Endothelial cell of umbilical vein (primary cell): ENCODE results near the gene ANP32E. TPM values are rescaled to one million over a fixed set of nuclear protein-coding genes. Genes with fewer than 3 reads are reported as not detected.

Experiments used
- BruUV-seq: library from RNA; stranded (reverse); fragments of 400-500 nt; replicated peaks from 2 replicates; lab custom pipeline; 2021; lab: Mats Ljungman, UMichigan
- CTCF ChIA-PET: fragments of 300-600, 350-600 bp; sonication (Branson Sonifier 250); formaldehyde crosslinking; loops from one replicate; lab custom pipeline; 2021; ENCODE audit warnings: antibody characterized with exemption, inconsistent platforms; lab: Charles Lee
- POLR2A ChIA-PET: fragments of 300-600, 350-600 bp; sonication (Branson Sonifier 250); formaldehyde crosslinking; loops from one replicate; lab custom pipeline; 2021; ENCODE audit warnings: antibody characterized with exemption, inconsistent platforms; lab: Charles Lee
- DNase-seq: peaks from one replicate; pipeline ENCODE4 v3.0.0-alpha.2; 2011; ENCODE audit warnings: low read depth, low spot score
- FAIRE-seq: peaks from 2 replicates; lab custom pipeline; 2011; peaks lifted over from hg19 to GRCh38; lab: Jason Lieb, UNC
- H2AFZ ChIP-seq: 2 replicates; pipeline ENCODE4 v1.6.0; 2012; ENCODE audit warnings: low read depth, low read length, control low read depth, inconsistent platforms
- H3K27ac ChIP-seq: 2 replicates; pipeline ENCODE4 v1.5.1; 2011; ENCODE audit warnings: low read depth, mild to moderate bottlenecking, control low read depth, low read length, moderate library complexity; ENCODE audit not compliant: insufficient read depth
- H3K27me3 ChIP-seq, 2 experiments: 2 replicates each; pipeline versions ENCODE4 v1.6.0 to v1.6.1; 2011; ENCODE audit warnings: low read length in 2 of 2, mixed read lengths in 1 of 2; ENCODE audit not compliant: control insufficient read depth in 2 of 2, insufficient read depth in 2 of 2
- H3K36me3 ChIP-seq, 2 experiments: 2 replicates in 1 of 2; 3 replicates in 1 of 2; pipeline ENCODE4 v1.5.1; 2011; ENCODE audit warnings: low read length in 2 of 2, mild to moderate bottlenecking in 1 of 2, moderate library complexity in 1 of 2; ENCODE audit not compliant: control insufficient read depth in 2 of 2, insufficient read depth in 2 of 2; ENCODE audit errors: extremely low read depth in 1 of 2
- H3K4me1 ChIP-seq: 3 replicates; pipeline ENCODE4 v1.5.1; 2011; ENCODE audit warnings: mild to moderate bottlenecking, low read length; ENCODE audit not compliant: control insufficient read depth, insufficient read depth; ENCODE audit errors: extremely low read depth
- H3K4me2 ChIP-seq: 2 replicates; pipeline ENCODE4 v1.6.1; 2011; ENCODE audit warnings: low read length, control low read depth, mixed read lengths; ENCODE audit not compliant: insufficient read depth
- H3K4me3 ChIP-seq, 3 experiments: fragments of 200-600 bp in 1 of 3; sonication (generic), shearing (Covaris generic) in 1 of 3; replicated peaks in 1 of 3; 2 replicates each; pipeline ENCODE4 v1.5.1; 2011 to 2016; ENCODE audit warnings: control low read depth in 3 of 3, low read length in 3 of 3, mild to moderate bottlenecking in 2 of 3, inconsistent platforms in 1 of 3, low read depth in 1 of 3, moderate library complexity in 1 of 3; ENCODE audit not compliant: insufficient read depth in 1 of 3
- H3K79me2 ChIP-seq: 2 replicates; pipeline ENCODE4 v1.6.0; 2012; ENCODE audit warnings: low read length, inconsistent platforms; ENCODE audit not compliant: control insufficient read depth, insufficient read depth
- H3K9ac ChIP-seq: replicated peaks from 2 replicates; pipeline ENCODE3; 2011; ENCODE audit warnings: low read length, control low read depth; ENCODE audit not compliant: insufficient read depth; ENCODE audit errors: extremely low read depth
- H3K9me1 ChIP-seq: replicated peaks from 3 replicates; pipeline ENCODE4 v1.6.0; 2011; ENCODE audit warnings: mild to moderate bottlenecking, low read length; ENCODE audit not compliant: control insufficient read depth, insufficient read depth; ENCODE audit errors: extremely low read depth
- H3K9me3 ChIP-seq: replicated peaks from 2 replicates; pipeline ENCODE4 v1.5.1; 2012; ENCODE audit warnings: low read length, inconsistent platforms; ENCODE audit not compliant: control insufficient read depth, insufficient read depth
- H4K20me1 ChIP-seq: replicated peaks from 2 replicates; pipeline ENCODE3; 2011; ENCODE audit warnings: mild to moderate bottlenecking, low read length; ENCODE audit not compliant: control insufficient read depth, insufficient read depth; ENCODE audit errors: extremely low read depth
- EZH2 ChIP-seq: IDR thresholded peaks from 2 replicates; pipeline ENCODE4 v1.6.1; 2012; ENCODE audit warnings: borderline replicate concordance, low read depth, mild to moderate bottlenecking, moderate library complexity, low read length, inconsistent platforms; ENCODE audit not compliant: severe bottlenecking
- FOS ChIP-seq: IDR thresholded peaks from 2 replicates; pipeline ENCODE4 v1.6.1; 2011; ENCODE audit warnings: mild to moderate bottlenecking, low read length, moderate library complexity, borderline replicate concordance; ENCODE audit not compliant: insufficient read depth
- GATA2 ChIP-seq: IDR thresholded peaks from 2 replicates; pipeline ENCODE4 v1.7.0; 2011; ENCODE audit warnings: low read depth, mild to moderate bottlenecking, moderate library complexity, mixed read lengths, low read length; ENCODE audit not compliant: insufficient read length, insufficient read depth
- JUN ChIP-seq: IDR thresholded peaks from 2 replicates; pipeline ENCODE4 v1.6.1; 2011; ENCODE audit warnings: borderline replicate concordance, low read depth; ENCODE audit not compliant: insufficient read length, insufficient read depth
- MYC ChIP-seq: IDR thresholded peaks from one replicate; pipeline ENCODE4 v1.6.1; 2011; ENCODE audit warnings: mild to moderate bottlenecking, low read depth, low read length
- POLR2A ChIP-seq: IDR thresholded peaks from 2 replicates; pipeline ENCODE4 v1.6.1; 2012; ENCODE audit warnings: low read depth, mild to moderate bottlenecking, control low read depth, low read length
- POLR2AphosphoS5 ChIP-seq: IDR thresholded peaks from 2 replicates; pipeline ENCODE4 v1.6.1; 2012; ENCODE audit warnings: low read depth, mild to moderate bottlenecking, control low read depth, low read length, moderate library complexity; ENCODE audit not compliant: insufficient read depth
- dilution Hi-C: fragments of 300-500 bp; cut with MboI; formaldehyde crosslinking; loops from one replicate; pipeline ENCODE4 v1.15.0; 2019; ENCODE audit warnings: low sequenced_read_pairs; ENCODE audit not compliant: extremely low pct_ligation_motif_present
- intact Hi-C: fragments of 100-400 bp; cut with micrococcal nuclease; formaldehyde crosslinking; loops from one replicate; pipeline ENCODE4 v1.10.0; 2022
- polyA plus RNA-seq, 4 experiments: library from polyadenylated mRNA; depleted of rRNA in 3 of 4; stranded (reverse) in 3 of 4; unstranded in 1 of 4; fragments of >200 nt; gene quantifications; 2 replicates each; pipeline versions ENCODE4 v1.2.1 to v1.2.3, GENCODE V29; 2011 to 2012; ENCODE audit warnings: missing spikeins in 1 of 4
- total RNA-seq: library from RNA; stranded (reverse); gene quantifications from 2 replicates; pipeline ENCODE4 v1.2.3, GENCODE V29; 2021
- TF ChIP-seq, protein P1 (sequence below): IDR thresholded peaks from 2 replicates; pipeline ENCODE4 v1.6.1; 2011; ENCODE audit not compliant: insufficient read depth, insufficient read length
- TF ChIP-seq, protein P2 (sequence below), 2 donors: IDR thresholded peaks; 1 replicate in 1 of 2; 2 replicates in 1 of 2; pipeline ENCODE4 v1.5.1; 2011; ENCODE audit warnings: low read length in 2 of 2, mild to moderate bottlenecking in 2 of 2, moderate library complexity in 2 of 2, control low read depth in 1 of 2, inconsistent platforms in 1 of 2, low read depth in 1 of 2; ENCODE audit not compliant: insufficient read depth in 1 of 2; ENCODE audit errors: extremely low read depth in 1 of 2

The ANP32E gene
- total and polyA plus RNA-seq, 2 donors (not counting 3 experiments of a cell fraction or from before 2014, with no cell fraction given) = 6.8 to 53.4 TPM

DNA sequence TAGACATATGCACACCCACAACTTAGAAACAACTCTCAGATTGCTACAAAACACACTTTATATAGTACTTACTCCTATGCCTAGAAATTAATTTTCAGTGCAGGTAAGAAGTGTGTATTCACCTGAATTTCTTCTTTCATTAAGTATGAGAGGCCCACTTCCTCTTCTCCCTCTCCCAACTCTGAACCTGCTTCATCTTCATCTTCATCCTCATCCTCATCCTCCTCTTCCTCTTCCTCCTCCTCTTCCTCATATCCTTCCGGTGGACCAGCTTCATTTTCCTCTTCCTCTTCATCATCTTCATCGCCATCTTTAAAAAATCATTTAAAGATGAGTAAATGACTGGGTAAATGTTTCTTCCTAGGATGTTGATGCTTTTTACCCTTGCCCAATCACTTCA lies 9.4 kb downstream of the ANP32E start:
- Histone ChIP-seq H3K9ac (no peak overlapping the region), H4K20me1 (no peaks in the 10 kb centered on the region), H3K9me1 (no peaks in the 10 kb centered on the region), H3K4me3 (no peak overlapping the region), H3K36me3 (peaks cover 4 to 7% of the 10 kb centered on the region in 2 experiments), H3K9me3 (no peaks in the 10 kb centered on the region), H3K27me3 (no peaks in the 10 kb centered on the region), H2AFZ (no peak overlapping the region), H3K27ac (no peak overlapping the region), H3K4me2 (no peak overlapping the region), H3K79me2 (peaks cover 4% of the 10 kb centered on the region), H3K4me1 (no peaks in the 10 kb centered on the region)
- dilution Hi-C loops = no loop called here
- TF ChIP-seq POLR2A (no peak), FOS (no peak), EZH2 (no peak), JUN (no peak), GATA2 (no peak), POLR2AphosphoS5 (no peak), MYC (no peak)
- TF ChIP-seq, protein P1, sequence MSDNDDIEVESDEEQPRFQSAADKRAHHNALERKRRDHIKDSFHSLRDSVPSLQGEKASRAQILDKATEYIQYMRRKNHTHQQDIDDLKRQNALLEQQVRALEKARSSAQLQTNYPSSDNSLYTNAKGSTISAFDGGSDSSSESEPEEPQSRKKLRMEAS = no peak
- TF ChIP-seq, protein P2, sequence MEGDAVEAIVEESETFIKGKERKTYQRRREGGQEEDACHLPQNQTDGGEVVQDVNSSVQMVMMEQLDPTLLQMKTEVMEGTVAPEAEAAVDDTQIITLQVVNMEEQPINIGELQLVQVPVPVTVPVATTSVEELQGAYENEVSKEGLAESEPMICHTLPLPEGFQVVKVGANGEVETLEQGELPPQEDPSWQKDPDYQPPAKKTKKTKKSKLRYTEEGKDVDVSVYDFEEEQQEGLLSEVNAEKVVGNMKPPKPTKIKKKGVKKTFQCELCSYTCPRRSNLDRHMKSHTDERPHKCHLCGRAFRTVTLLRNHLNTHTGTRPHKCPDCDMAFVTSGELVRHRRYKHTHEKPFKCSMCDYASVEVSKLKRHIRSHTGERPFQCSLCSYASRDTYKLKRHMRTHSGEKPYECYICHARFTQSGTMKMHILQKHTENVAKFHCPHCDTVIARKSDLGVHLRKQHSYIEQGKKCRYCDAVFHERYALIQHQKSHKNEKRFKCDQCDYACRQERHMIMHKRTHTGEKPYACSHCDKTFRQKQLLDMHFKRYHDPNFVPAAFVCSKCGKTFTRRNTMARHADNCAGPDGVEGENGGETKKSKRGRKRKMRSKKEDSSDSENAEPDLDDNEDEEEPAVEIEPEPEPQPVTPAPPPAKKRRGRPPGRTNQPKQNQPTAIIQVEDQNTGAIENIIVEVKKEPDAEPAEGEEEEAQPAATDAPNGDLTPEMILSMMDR (IDR thresholded peaks at IDR 0.05; ENCODE audit: extremely low read depth in 1 of 2, insufficient read depth in 1 of 2, low read depth in 1 of 2, low read length in 2 of 2) = no peak
- DNase-seq (no peak), FAIRE-seq (no peak)
- intact Hi-C loops = no loop called here
- CTCF ChIA-PET = no interaction called here
- POLR2A ChIA-PET = no interaction called here
- no TSS peak for BruUV-seq
